GM12878 (cell line): ENCODE results near the gene PKNOX1.
"Not testable (repeated sequence)": the region's sequence is repeated elsewhere in the genome, so short reads cannot be mapped to it uniquely, and the experiment has no call there.

Source experiments
- ASH2L ChIP-seq: fragments of 300-600, 200-600 bp; sonication (generic); IDR thresholded peaks from 2 replicates; pipeline ENCODE4 v1.6.1; 2017; ENCODE audit warnings: low read depth, mild to moderate bottlenecking, borderline replicate concordance
- CBX3 ChIP-seq: fragments of 200-600 bp; sonication (generic); IDR thresholded peaks from 2 replicates; pipeline ENCODE4 v1.6.1; 2016; ENCODE audit warnings: low read depth, borderline replicate concordance
- CBX5 ChIP-seq: sonication (generic); IDR thresholded peaks from 2 replicates; pipeline ENCODE4 v1.6.1; 2016; ENCODE audit warnings: low read depth, moderate library complexity, mild to moderate bottlenecking, inconsistent platforms
- EZH2 ChIP-seq: IDR thresholded peaks from 2 replicates; pipeline ENCODE4 v1.6.1; 2012; ENCODE audit warnings: low read depth, mild to moderate bottlenecking, control low read depth, inconsistent platforms, low read length, borderline replicate concordance; ENCODE audit not compliant: control insufficient read depth
- KDM1A ChIP-seq: fragments of 200-600 bp; sonication (generic); IDR thresholded peaks from 2 replicates; pipeline ENCODE4 v1.6.1; 2016; ENCODE audit warnings: borderline replicate concordance
- POLR2A ChIP-seq: IDR thresholded peaks from 2 replicates; pipeline ENCODE4 v1.6.1; 2011; ENCODE audit warnings: low read depth, mild to moderate bottlenecking, low read length
- POLR2AphosphoS5 ChIP-seq: IDR thresholded peaks from 2 replicates; pipeline ENCODE4 v1.6.1; 2011; ENCODE audit warnings: mild to moderate bottlenecking, low read length, inconsistent platforms
- YY1 ChIP-seq: IDR thresholded peaks from 2 replicates; pipeline ENCODE4 v1.6.1; 2011; ENCODE audit warnings: low read depth, mild to moderate bottlenecking, low read length
- ZSCAN29 ChIP-seq: fragments of 450-650 bp; IDR thresholded peaks from 2 replicates; pipeline ENCODE4 v1.6.1; 2017; ENCODE audit warnings: mild to moderate bottlenecking, moderate library complexity
- TF ChIP-seq, protein P1 (sequence below), 3 experiments: IDR thresholded peaks in 2 of 3; conservative IDR thresholded peaks in 1 of 3; 2 replicates each; pipeline ENCODE4 v1.5.1; 2011; ENCODE audit warnings: low read depth in 3 of 3, low read length in 3 of 3, mild to moderate bottlenecking in 3 of 3, control low read depth in 2 of 3, moderate library complexity in 2 of 3, inconsistent platforms in 1 of 3, mixed read lengths in 1 of 3; ENCODE audit not compliant: control insufficient read depth in 2 of 3, insufficient read depth in 1 of 3; ENCODE audit errors: extremely low read depth in 1 of 3

DNA sequence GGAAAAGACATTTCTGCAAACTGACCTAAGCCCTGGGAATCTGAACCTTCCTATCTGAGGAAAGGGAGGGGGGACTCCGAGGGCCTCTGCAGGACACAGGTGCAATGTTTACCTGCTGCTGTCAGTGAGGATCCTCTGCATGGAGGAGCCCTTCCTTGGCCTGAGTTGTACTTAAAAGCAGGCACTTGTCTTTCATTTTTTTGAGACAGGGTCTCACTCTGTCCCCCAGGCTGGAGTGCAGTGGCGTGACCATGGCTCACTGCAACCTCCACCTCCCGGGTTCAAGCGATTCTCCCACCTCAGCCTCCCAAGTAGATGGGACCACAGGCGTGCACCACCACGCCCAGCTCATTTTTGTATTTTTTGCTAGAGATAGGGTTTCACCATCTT, 35.8 kb upstream of the PKNOX1 start:
- not testable (repeated sequence) for TF ChIP-seq POLR2A, EZH2, KDM1A, POLR2AphosphoS5, CBX3, CBX5, YY1, ASH2L, ZSCAN29
- TF ChIP-seq, protein P1, sequence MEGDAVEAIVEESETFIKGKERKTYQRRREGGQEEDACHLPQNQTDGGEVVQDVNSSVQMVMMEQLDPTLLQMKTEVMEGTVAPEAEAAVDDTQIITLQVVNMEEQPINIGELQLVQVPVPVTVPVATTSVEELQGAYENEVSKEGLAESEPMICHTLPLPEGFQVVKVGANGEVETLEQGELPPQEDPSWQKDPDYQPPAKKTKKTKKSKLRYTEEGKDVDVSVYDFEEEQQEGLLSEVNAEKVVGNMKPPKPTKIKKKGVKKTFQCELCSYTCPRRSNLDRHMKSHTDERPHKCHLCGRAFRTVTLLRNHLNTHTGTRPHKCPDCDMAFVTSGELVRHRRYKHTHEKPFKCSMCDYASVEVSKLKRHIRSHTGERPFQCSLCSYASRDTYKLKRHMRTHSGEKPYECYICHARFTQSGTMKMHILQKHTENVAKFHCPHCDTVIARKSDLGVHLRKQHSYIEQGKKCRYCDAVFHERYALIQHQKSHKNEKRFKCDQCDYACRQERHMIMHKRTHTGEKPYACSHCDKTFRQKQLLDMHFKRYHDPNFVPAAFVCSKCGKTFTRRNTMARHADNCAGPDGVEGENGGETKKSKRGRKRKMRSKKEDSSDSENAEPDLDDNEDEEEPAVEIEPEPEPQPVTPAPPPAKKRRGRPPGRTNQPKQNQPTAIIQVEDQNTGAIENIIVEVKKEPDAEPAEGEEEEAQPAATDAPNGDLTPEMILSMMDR (IDR thresholded peaks at IDR 0.05 in 2 of 3, conservative IDR thresholded peaks at IDR 0.05 in 1 of 3; ENCODE audit: control insufficient read depth in 2 of 3, extremely low read depth in 1 of 3, insufficient read depth in 1 of 3, low read depth in 3 of 3, low read length in 3 of 3) = not testable (repeated sequence)
